Endometrial microvascular endothelial cells (primary cell): ENCODE measurements around the gene CSF1R. TPM values are rescaled to one million over a fixed set of nuclear protein-coding genes. Genes with fewer than 3 reads are reported as not detected.

Source experiments
- in situ Hi-C: cut with HindIII; loops from 2 replicates; pipeline ENCODE4 v1.10.0; 2017; ENCODE audit warnings: low sequenced_read_pairs, low pct_unique_long_range_greater_than_20kb; ENCODE audit errors: inconsistent ontology term
- total RNA-seq: library from RNA; depleted of rRNA; stranded (reverse); fragments of >200 nt; gene quantifications from one replicate; pipeline ENCODE4 v1.2.3, GENCODE V29; 2015; ENCODE audit errors: inconsistent ontology term

CSF1R gene
- total RNA-seq, 1 donor from 2014 or later = not detected

- in situ Hi-C loops = no loop called here
Measured at GRCh38 chr5:150077996-150078801, 8.2 kb downstream of the CSF1R start.

- in situ Hi-C loops = no loop called here
Measured at GRCh38 chr5:150077060-150077459, 9.3 kb downstream of the CSF1R start.

- in situ Hi-C loops = no loop called here
Measured at GRCh38 chr5:150075806-150076205, 10.5 kb downstream of the CSF1R start.

- in situ Hi-C loops = no loop called here
Measured at GRCh38 chr5:150075233-150075632, 11.1 kb downstream of the CSF1R start.

- in situ Hi-C loops = no loop called here
Measured at GRCh38 chr5:150073677-150074076, 12.7 kb downstream of the CSF1R start.

- in situ Hi-C loops = no loop called here
Measured at GRCh38 chr5:150073086-150073625, 13.2 kb downstream of the CSF1R start.

GRCh38 chr5:150070821-150071220 is 15.5 kb downstream of the CSF1R start:
- in situ Hi-C loops = no loop called here

- in situ Hi-C loops = no loop called here
Measured at GRCh38 chr5:150069672-150070627, 16.4 kb downstream of the CSF1R start.

GRCh38 chr5:150068961-150069645 is 17.3 kb downstream of the CSF1R start:
- in situ Hi-C loops = no loop called here

GRCh38 chr5:150068472-150068871 is 17.9 kb downstream of the CSF1R start:
- in situ Hi-C loops = no loop called here

- in situ Hi-C loops = no loop called here
Measured at GRCh38 chr5:150068071-150068470, 18.3 kb downstream of the CSF1R start.

GRCh38 chr5:150067405-150067960 is 18.9 kb downstream of the CSF1R start:
- in situ Hi-C loops = no loop called here

GRCh38 chr5:150066901-150067396 is 19.4 kb downstream of the CSF1R start:
- in situ Hi-C loops = no loop called here

GRCh38 chr5:150066436-150066835 is 19.9 kb downstream of the CSF1R start:
- in situ Hi-C loops = no loop called here

- in situ Hi-C loops = no loop called here
Measured at GRCh38 chr5:150065886-150066285, 20.5 kb downstream of the CSF1R start.

GRCh38 chr5:150065346-150065745 is 21.0 kb downstream of the CSF1R start:
- in situ Hi-C loops = no loop called here

GRCh38 chr5:150064681-150065220 is 21.6 kb downstream of the CSF1R start:
- in situ Hi-C loops = no loop called here

GRCh38 chr5:150063638-150064037 is 22.7 kb downstream of the CSF1R start:
- in situ Hi-C loops = no loop called here
